Measurements from ENCODE around the gene SEMA3D. TPM values are rescaled to one million over a fixed set of nuclear protein-coding genes. Genes with fewer than 3 reads are reported as not detected.

SEMA3D gene
- total RNA-seq, 2 donors from 2014 or later, result 0.12 TPM; not detected in 1

- Mint-ChIP-seq H3K36me3 (ENCODE audit: low read depth) (no peaks in the 10 kb centered on the region), H3K4me3 (no peak overlapping the region), H3K4me1 (no peaks in the 10 kb centered on the region), H3K27me3 (no peaks in the 10 kb centered on the region), H3K27ac (no peak overlapping the region)
- H3K9me3 ChIP-seq (ENCODE audit: control insufficient read depth, low read length, poor library complexity, severe bottlenecking), result no peaks in the 10 kb centered on the region
- ATAC-seq, result no peak
- DNase-seq, result no peak
Observed at GRCh38 chr7:85205754-85206153, 18.9 kb upstream of the SEMA3D start.

- DNase-seq (no peak), ATAC-seq (no peak)
- Mint-ChIP-seq H3K4me1 (no peaks in the 10 kb centered on the region), H3K27me3 (no peaks in the 10 kb centered on the region), H3K36me3 (ENCODE audit: low read depth) (no peaks in the 10 kb centered on the region), H3K27ac (no peak overlapping the region), H3K4me3 (no peak overlapping the region)
- no peaks in the 10 kb centered on the region for H3K9me3 ChIP-seq (ENCODE audit: control insufficient read depth, low read length, poor library complexity, severe bottlenecking)
Observed at GRCh38 chr7:85204496-85204895, 17.6 kb upstream of the SEMA3D start.

GRCh38 chr7:85204061-85204460 lies 17.2 kb upstream of the SEMA3D start:
- no peak for ATAC-seq
- H3K9me3 ChIP-seq (ENCODE audit: control insufficient read depth, low read length, poor library complexity, severe bottlenecking), result no peaks in the 10 kb centered on the region
- H3K27ac Mint-ChIP-seq, result no peak overlapping the region
- DNase-seq, result no peak
- no peaks in the 10 kb centered on the region for H3K27me3 Mint-ChIP-seq
- H3K4me3 Mint-ChIP-seq, result no peak overlapping the region
- no peaks in the 10 kb centered on the region for H3K36me3 Mint-ChIP-seq (ENCODE audit: low read depth)
- H3K4me1 Mint-ChIP-seq, result no peaks in the 10 kb centered on the region

GRCh38 chr7:85201209-85201608 lies 14.4 kb upstream of the SEMA3D start:
- no peaks in the 10 kb centered on the region for H3K9me3 ChIP-seq (ENCODE audit: control insufficient read depth, low read length, poor library complexity, severe bottlenecking)
- Mint-ChIP-seq H3K27me3 (no peaks in the 10 kb centered on the region), H3K4me1 (no peaks in the 10 kb centered on the region), H3K4me3 (no peak overlapping the region), H3K36me3 (ENCODE audit: low read depth) (no peaks in the 10 kb centered on the region), H3K27ac (no peak overlapping the region)
- ATAC-seq (no peak), DNase-seq (no peak)

GRCh38 chr7:85196696-85197095 lies 9.8 kb upstream of the SEMA3D start:
- no peaks in the 10 kb centered on the region for H3K36me3 Mint-ChIP-seq (ENCODE audit: low read depth)
- no peak overlapping the region for H3K27ac Mint-ChIP-seq
- no peaks in the 10 kb centered on the region for H3K27me3 Mint-ChIP-seq
- no peaks in the 10 kb centered on the region for H3K4me1 Mint-ChIP-seq
- H3K9me3 ChIP-seq (ENCODE audit: control insufficient read depth, low read length, poor library complexity, severe bottlenecking), result no peaks in the 10 kb centered on the region
- ATAC-seq (no peak), DNase-seq (no peak)
- H3K4me3 Mint-ChIP-seq, result no peak overlapping the region

- no peaks in the 10 kb centered on the region for H3K9me3 ChIP-seq (ENCODE audit: control insufficient read depth, low read length, poor library complexity, severe bottlenecking)
- Mint-ChIP-seq H3K27me3 (peaks cover 5% of the 10 kb centered on the region), H3K27ac (no peak overlapping the region), H3K4me3 (no peak overlapping the region), H3K36me3 (ENCODE audit: low read depth) (no peaks in the 10 kb centered on the region), H3K4me1 (no peaks in the 10 kb centered on the region)
- DNase-seq, result no peak
- no peak for ATAC-seq
Observed at GRCh38 chr7:85191383-85191782, 4.5 kb upstream of the SEMA3D start.

- Mint-ChIP-seq H3K4me3 (peak overlapping the region; percentile 66), H3K4me1 (no peaks in the 10 kb centered on the region), H3K27me3 (peaks cover 15% of the 10 kb centered on the region), H3K36me3 (ENCODE audit: low read depth) (no peaks in the 10 kb centered on the region), H3K27ac (no peak overlapping the region)
- no peak for ATAC-seq
- no peaks in the 10 kb centered on the region for H3K9me3 ChIP-seq (ENCODE audit: control insufficient read depth, low read length, poor library complexity, severe bottlenecking)
- DNase-seq, result no peak
Observed at GRCh38 chr7:85186083-85186520, 754 bp downstream of the SEMA3D start.

GRCh38 chr7:85185424-85186082 lies 1.3 kb downstream of the SEMA3D start:
- Mint-ChIP-seq H3K27me3 (peaks cover 15% of the 10 kb centered on the region), H3K4me1 (no peaks in the 10 kb centered on the region), H3K4me3 (peak overlapping the region; percentile 55), H3K27ac (no peak overlapping the region), H3K36me3 (ENCODE audit: low read depth) (no peaks in the 10 kb centered on the region)
- no peaks in the 10 kb centered on the region for H3K9me3 ChIP-seq (ENCODE audit: control insufficient read depth, low read length, poor library complexity, severe bottlenecking)
- no peak for ATAC-seq
- no peak for DNase-seq

GRCh38 chr7:85184599-85185423 lies 2.0 kb downstream of the SEMA3D start:
- H3K27me3 Mint-ChIP-seq, result peaks cover 15% of the 10 kb centered on the region
- no peaks in the 10 kb centered on the region for H3K36me3 Mint-ChIP-seq (ENCODE audit: low read depth)
- H3K4me3 Mint-ChIP-seq, result no peak overlapping the region
- ATAC-seq, result no peak
- DNase-seq, result no peak
- H3K9me3 ChIP-seq (ENCODE audit: control insufficient read depth, low read length, poor library complexity, severe bottlenecking), result no peaks in the 10 kb centered on the region
- no peak overlapping the region for H3K27ac Mint-ChIP-seq
- no peaks in the 10 kb centered on the region for H3K4me1 Mint-ChIP-seq

- H3K4me1 Mint-ChIP-seq, result no peaks in the 10 kb centered on the region
Observed at GRCh38 chr7:85183296-85183695, 3.6 kb downstream of the SEMA3D start.

GRCh38 chr7:85178531-85179298 lies 8.1 kb downstream of the SEMA3D start:
- Mint-ChIP-seq H3K36me3 (ENCODE audit: low read depth) (no peaks in the 10 kb centered on the region), H3K27ac (no peak overlapping the region), H3K4me1 (no peaks in the 10 kb centered on the region), H3K27me3 (no peaks in the 10 kb centered on the region), H3K4me3 (no peak overlapping the region)
- no peak for ATAC-seq
- no peak for DNase-seq
- no peaks in the 10 kb centered on the region for H3K9me3 ChIP-seq (ENCODE audit: control insufficient read depth, low read length, poor library complexity, severe bottlenecking)

More at GRCh38 chr7:85183296-85183695, 3.6 kb downstream of the SEMA3D start:
- Mint-ChIP-seq H3K27ac (no peak overlapping the region), H3K36me3 (ENCODE audit: low read depth) (no peaks in the 10 kb centered on the region), H3K27me3 (peaks cover 15% of the 10 kb centered on the region), H3K4me3 (no peak overlapping the region)
- no peak for DNase-seq
- H3K9me3 ChIP-seq (ENCODE audit: control insufficient read depth, low read length, poor library complexity, severe bottlenecking), result no peaks in the 10 kb centered on the region
- ATAC-seq, result no peak

GRCh38 chr7:85177316-85177715 lies 9.5 kb downstream of the SEMA3D start:
- no peak for ATAC-seq
- H3K36me3 Mint-ChIP-seq (ENCODE audit: low read depth), result no peaks in the 10 kb centered on the region
- no peaks in the 10 kb centered on the region for H3K27me3 Mint-ChIP-seq
- no peaks in the 10 kb centered on the region for H3K4me1 Mint-ChIP-seq
- no peak overlapping the region for H3K27ac Mint-ChIP-seq
- no peaks in the 10 kb centered on the region for H3K9me3 ChIP-seq (ENCODE audit: control insufficient read depth, low read length, poor library complexity, severe bottlenecking)
- H3K4me3 Mint-ChIP-seq, result no peak overlapping the region
- no peak for DNase-seq

- H3K27ac Mint-ChIP-seq, result no peak overlapping the region
- no peaks in the 10 kb centered on the region for H3K4me1 Mint-ChIP-seq
- DNase-seq (no peak), ATAC-seq (no peak)
- H3K36me3 Mint-ChIP-seq (ENCODE audit: low read depth), result no peaks in the 10 kb centered on the region
- no peak overlapping the region for H3K4me3 Mint-ChIP-seq
- H3K9me3 ChIP-seq (ENCODE audit: control insufficient read depth, low read length, poor library complexity, severe bottlenecking), result no peaks in the 10 kb centered on the region
- H3K27me3 Mint-ChIP-seq, result no peaks in the 10 kb centered on the region
Observed at GRCh38 chr7:85176197-85176596, 10.7 kb downstream of the SEMA3D start.

Data from T-helper 17 cell (primary cell).